CD4-positive, alpha-beta T cell (primary cell): ENCODE measurements around the gene ADAMTSL1. TPM values are rescaled to one million over a fixed set of nuclear protein-coding genes. Genes with fewer than 3 reads are reported as not detected.

Experiments used
- ATAC-seq: fragments of 200-7000 bp; cut with Tn5 transposase; one replicate; pipeline ENCODE4 v1.10.0; 2022; ENCODE audit warnings: mild to moderate bottlenecking; ENCODE audit not compliant: poor library complexity
- CTCF ChIA-PET: fragments of 350-600 bp; sonication (Branson Sonifier 250); formaldehyde crosslinking; loops from one replicate; lab custom pipeline; 2021; ENCODE audit warnings: antibody characterized with exemption, inconsistent platforms; lab: Charles Lee
- POLR2A ChIA-PET: fragments of 350-600 bp; sonication (Branson Sonifier 250); formaldehyde crosslinking; loops from one replicate; lab custom pipeline; 2021; ENCODE audit warnings: antibody characterized with exemption, inconsistent platforms; lab: Charles Lee
- DNase-seq, 14 experiments: peaks; one replicate each; pipeline ENCODE4 v3.0.0-alpha.2; 2013 to 2020; ENCODE audit warnings: mixed read lengths in 2 of 14
- H3K27ac ChIP-seq, 2 donors: one replicate each; pipeline versions ENCODE4 v1.5.1 to v1.7.0; 2013; ENCODE audit warnings: low read length in 2 of 2, low read depth in 1 of 2, mild to moderate bottlenecking in 1 of 2
- H3K27me3 ChIP-seq, 2 experiments: 1 replicate in 1 of 2; 2 replicates in 1 of 2; pipeline versions ENCODE4 v1.6.1 to v1.7.0; 2013; ENCODE audit warnings: low read length in 2 of 2, control low read depth in 1 of 2, mild to moderate bottlenecking in 1 of 2, moderate library complexity in 1 of 2; ENCODE audit not compliant: insufficient read depth in 2 of 2, control insufficient read depth in 1 of 2
- H3K36me3 ChIP-seq: one replicate; pipeline ENCODE4 v1.6.1; 2013; ENCODE audit warnings: low read length, control low read depth; ENCODE audit not compliant: insufficient read depth
- H3K4me1 ChIP-seq: one replicate; pipeline ENCODE4 v1.6.1; 2013; ENCODE audit warnings: low read length, control low read depth; ENCODE audit not compliant: insufficient read depth
- H3K4me3 ChIP-seq: one replicate; pipeline ENCODE4 v1.5.1; 2013; ENCODE audit warnings: mild to moderate bottlenecking, low read length, moderate library complexity
- H3K9me3 ChIP-seq, 2 experiments: 1 replicate in 1 of 2; 2 replicates in 1 of 2; pipeline versions ENCODE4 v1.6.1 to v1.7.0; 2013; ENCODE audit warnings: low read length in 2 of 2, mild to moderate bottlenecking in 2 of 2, control low read depth in 1 of 2, moderate library complexity in 1 of 2; ENCODE audit not compliant: control insufficient read depth in 1 of 2, insufficient read depth in 1 of 2
- H3K27ac Mint-ChIP-seq: one replicate; pipeline ENCODE4 v1.8.0; 2020; ENCODE audit warnings: mixed read lengths
- H3K27me3 Mint-ChIP-seq: one replicate; pipeline ENCODE4 v1.8.0; 2021; ENCODE audit warnings: mixed read lengths
- H3K36me3 Mint-ChIP-seq: one replicate; pipeline ENCODE4 v1.8.0; 2021; ENCODE audit warnings: low read depth, mixed read lengths
- H3K4me1 Mint-ChIP-seq: one replicate; pipeline ENCODE4 v1.8.0; 2021; ENCODE audit warnings: low read depth, mixed read lengths
- H3K4me3 Mint-ChIP-seq: one replicate; pipeline ENCODE4 v1.8.0; 2020; ENCODE audit warnings: mild to moderate bottlenecking, mixed read lengths
- H3K9me3 Mint-ChIP-seq: one replicate; pipeline ENCODE4 v1.8.0; 2020; ENCODE audit warnings: mixed read lengths
- CTCF ChIP-seq: fragments of 200-600 bp; IDR thresholded peaks from one replicate; pipeline ENCODE4 v1.8.0; 2022; ENCODE audit warnings: antibody characterized with exemption, mild to moderate bottlenecking
- intact Hi-C, 2 experiments: fragments of 100-400 bp; cut with DNase I in 1 of 2; cut with micrococcal nuclease in 1 of 2; formaldehyde crosslinking; loops; one replicate each; pipeline versions ENCODE4 v1.15.1 to v1.9.0; 2023 to 2025; cut with DNase I, micrococcal nuclease
- total RNA-seq, 174 experiments: library from RNA in 2 of 174; stranded (reverse) in 2 of 174; gene quantifications; one replicate each; pipeline ENCODE4 v1.2.3 and lab custom pipeline; 2021 to 2026

The ADAMTSL1 gene
- total RNA-seq, 2 experiments from 2014 or later, result not detected

GRCh38 chr9:18682907-18683306 lies 209.0 kb downstream of the ADAMTSL1 start:
- intact Hi-C loops, result no loop called here

GRCh38 chr9:18683312-18683711 lies 209.4 kb downstream of the ADAMTSL1 start:
- no peak overlapping the region for H3K4me3 Mint-ChIP-seq
- no peak for ATAC-seq
- Histone ChIP-seq H3K9me3 (no peaks in the 10 kb centered on the region), H3K4me3 (no peak overlapping the region), H3K4me1 (no peaks in the 10 kb centered on the region), H3K27ac (no peak overlapping the region), H3K27me3 (peaks cover 0 to 3% of the 10 kb centered on the region in 2 experiments), H3K36me3 (no peaks in the 10 kb centered on the region)
- H3K36me3 Mint-ChIP-seq, result no peaks in the 10 kb centered on the region
- DNase-seq, result no peak
- peaks cover 5% of the 10 kb centered on the region for H3K27me3 Mint-ChIP-seq
- POLR2A ChIA-PET, result no interaction called here
- CTCF ChIA-PET, result no interaction called here
- no peaks in the 10 kb centered on the region for H3K4me1 Mint-ChIP-seq
- no peak for TF ChIP-seq CTCF
- intact Hi-C loops, result no loop called here
- no peaks in the 10 kb centered on the region for H3K9me3 Mint-ChIP-seq
- no peak overlapping the region for H3K27ac Mint-ChIP-seq

More at GRCh38 chr9:18682907-18683306, 209.0 kb downstream of the ADAMTSL1 start:
- Mint-ChIP-seq H3K4me1 (no peaks in the 10 kb centered on the region), H3K9me3 (no peaks in the 10 kb centered on the region), H3K4me3 (no peak overlapping the region), H3K27me3 (peaks cover 5% of the 10 kb centered on the region), H3K36me3 (no peaks in the 10 kb centered on the region), H3K27ac (no peak overlapping the region)
- ChIA-PET POLR2A (no interaction called here), CTCF (no interaction called here)
- Histone ChIP-seq H3K36me3 (no peaks in the 10 kb centered on the region), H3K27ac (no peak overlapping the region), H3K9me3 (no peaks in the 10 kb centered on the region), H3K4me3 (no peak overlapping the region), H3K27me3 (peaks cover 0 to 3% of the 10 kb centered on the region in 2 experiments), H3K4me1 (no peaks in the 10 kb centered on the region)
- no peak for ATAC-seq
- no peak for DNase-seq
- TF ChIP-seq CTCF, result no peak

GRCh38 chr9:18683851-18684250 lies 209.9 kb downstream of the ADAMTSL1 start:
- CTCF ChIA-PET, result no interaction called here

More at GRCh38 chr9:18683851-18684250, 209.9 kb downstream of the ADAMTSL1 start:
- no peaks in the 10 kb centered on the region for H3K4me1 ChIP-seq
- no peak overlapping the region for H3K4me3 Mint-ChIP-seq
- no peak for DNase-seq
- no peak overlapping the region for H3K27ac ChIP-seq
- H3K9me3 Mint-ChIP-seq, result no peaks in the 10 kb centered on the region
- H3K36me3 Mint-ChIP-seq, result no peaks in the 10 kb centered on the region
- H3K27me3 Mint-ChIP-seq, result peaks cover 2% of the 10 kb centered on the region
- no peaks in the 10 kb centered on the region for H3K4me1 Mint-ChIP-seq
- ATAC-seq, result no peak
- POLR2A ChIA-PET, result no interaction called here
- H3K27me3 ChIP-seq, result peaks cover 0 to 3% of the 10 kb centered on the region in 2 experiments
- TF ChIP-seq CTCF, result no peak
- no peaks in the 10 kb centered on the region for H3K9me3 ChIP-seq
- no peaks in the 10 kb centered on the region for H3K36me3 ChIP-seq
- H3K27ac Mint-ChIP-seq, result no peak overlapping the region
- no peak overlapping the region for H3K4me3 ChIP-seq
- intact Hi-C loops, result no loop called here
